Germinal center (tissue), 1 donor: ENCODE results near the gene PDLIM5.

ENCODE experiments used
- DNase-seq: peaks from one replicate; pipeline ENCODE4 v3.0.0; 2012; ENCODE audit warnings: mixed read lengths, low spot score

The PDLIM5 gene

GRCh38 chr4:94559351-94559806 lies 107.6 kb downstream of the PDLIM5 start:
- no peak for DNase-seq

- no peak for DNase-seq
Measured at GRCh38 chr4:94561249-94562024, 109.7 kb downstream of the PDLIM5 start.

- DNase-seq = no peak
Measured at GRCh38 chr4:94562285-94562684, 110.5 kb downstream of the PDLIM5 start.

- no peak for DNase-seq
Measured at GRCh38 chr4:94564252-94564651, 112.5 kb downstream of the PDLIM5 start.

- no peak for DNase-seq
Measured at GRCh38 chr4:94566420-94566819, 114.7 kb downstream of the PDLIM5 start.

DNA sequence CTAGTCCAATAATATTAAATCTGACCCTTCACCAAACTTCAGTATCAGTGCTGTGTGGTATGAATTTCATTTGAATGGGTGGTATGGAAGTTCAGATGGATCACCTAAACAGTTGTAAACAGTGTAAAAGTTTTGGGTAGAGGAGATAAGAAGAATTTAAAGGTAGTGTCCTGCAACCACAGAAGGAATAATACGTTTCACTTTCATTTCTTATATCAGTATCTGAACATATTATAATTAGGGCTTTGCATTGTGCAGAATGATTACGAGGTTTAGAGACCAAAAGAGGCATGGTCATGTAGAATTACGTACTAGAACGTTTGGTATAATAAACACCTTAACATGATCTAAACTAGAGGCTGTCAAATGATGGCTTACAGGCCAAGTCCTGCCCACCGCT lies 116.1 kb downstream of the PDLIM5 start:
- no peak for DNase-seq

DNA sequence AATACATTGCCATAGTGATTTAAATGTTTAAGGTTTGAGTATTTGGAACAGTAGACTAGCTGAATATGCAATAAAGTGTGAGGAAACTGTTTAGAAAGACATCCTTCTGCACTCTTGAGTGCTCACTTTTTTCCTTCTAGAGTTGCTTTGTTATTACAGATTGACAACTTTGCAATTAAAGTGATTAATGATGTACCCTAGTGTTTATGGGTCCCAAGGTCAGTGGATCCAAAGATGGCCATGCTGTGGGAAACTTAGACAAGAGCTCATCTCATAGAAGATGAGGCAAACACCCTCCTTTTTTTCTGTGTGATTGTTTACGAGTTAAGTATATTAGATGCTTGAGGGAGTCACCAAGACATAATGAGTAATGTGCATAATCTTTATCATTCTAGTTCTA lies 118.8 kb downstream of the PDLIM5 start:
- DNase-seq = no peak

DNA sequence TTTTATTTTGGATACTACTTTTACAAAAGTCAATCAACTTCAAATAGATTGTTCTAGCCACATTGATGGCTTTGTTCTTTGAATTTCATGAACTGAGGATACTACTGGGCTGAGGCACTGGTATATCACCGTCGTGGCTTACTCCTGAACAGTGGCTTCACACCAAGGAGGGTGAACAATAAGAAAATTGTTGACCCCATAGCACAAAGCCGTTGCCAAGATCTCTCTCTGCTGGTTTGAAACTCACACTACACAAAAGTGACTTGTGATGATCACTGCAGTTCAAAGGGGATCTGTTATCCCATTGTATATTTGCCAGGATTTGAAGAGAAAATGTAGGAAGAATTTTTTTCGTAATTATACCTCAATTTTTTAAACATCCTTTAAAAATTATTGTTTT lies 119.6 kb downstream of the PDLIM5 start:
- no peak for DNase-seq

DNA sequence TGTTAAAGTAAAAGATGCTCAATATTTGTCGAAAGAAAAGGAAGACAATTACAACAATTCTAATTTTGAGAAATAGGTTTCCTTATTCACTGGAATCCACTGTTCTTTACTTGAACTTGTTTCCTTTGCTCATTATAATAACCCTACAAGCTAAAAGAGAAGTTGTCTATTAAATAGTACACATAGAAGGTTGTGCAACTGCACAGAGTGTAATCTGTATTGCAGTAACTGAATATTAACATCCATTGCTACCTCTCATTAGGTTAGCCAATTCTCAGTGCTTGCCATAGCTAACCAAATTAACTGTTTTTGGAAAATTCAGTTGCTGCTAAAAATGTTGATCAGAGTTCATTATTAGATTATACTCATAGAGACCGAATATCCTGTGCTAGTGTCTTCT lies 120.0 kb downstream of the PDLIM5 start:
- no peak for DNase-seq

GRCh38 chr4:94574050-94574449 lies 122.3 kb downstream of the PDLIM5 start:
- DNase-seq = no peak

GRCh38 chr4:94574616-94575015 lies 122.9 kb downstream of the PDLIM5 start:
- DNase-seq = no peak

- no peak for DNase-seq
Measured at GRCh38 chr4:94575652-94576051, 123.9 kb downstream of the PDLIM5 start.

DNA sequence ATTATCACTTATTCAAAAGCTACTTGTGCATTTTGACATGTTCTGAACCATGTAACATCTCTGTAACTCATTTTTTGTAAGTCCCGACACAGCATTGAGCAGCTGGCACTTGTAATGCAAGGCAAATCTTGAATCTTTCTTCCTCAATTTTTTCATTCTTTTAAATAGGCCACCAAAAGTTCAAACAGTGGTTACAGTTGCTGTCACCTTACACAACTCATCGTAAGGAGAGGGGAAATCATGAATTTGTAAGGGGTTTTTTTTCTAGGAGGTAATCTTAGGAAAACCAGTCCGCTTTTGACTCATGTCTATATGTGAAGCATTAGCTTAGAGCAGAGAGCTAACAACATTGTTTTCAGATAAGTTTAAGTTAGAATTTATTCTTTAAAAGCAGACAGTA lies 124.5 kb downstream of the PDLIM5 start:
- no peak for DNase-seq

- no peak for DNase-seq
Measured at GRCh38 chr4:94577136-94577535, 125.4 kb downstream of the PDLIM5 start.

- DNase-seq = no peak
Measured at GRCh38 chr4:94578195-94578594, 126.5 kb downstream of the PDLIM5 start.

GRCh38 chr4:94581766-94582165 lies 130.0 kb downstream of the PDLIM5 start:
- DNase-seq = no peak

GRCh38 chr4:94582517-94582916 lies 130.8 kb downstream of the PDLIM5 start:
- DNase-seq = no peak

GRCh38 chr4:94583914-94584641 lies 132.3 kb downstream of the PDLIM5 start:
- DNase-seq = no peak

GRCh38 chr4:94588896-94589693 lies 137.4 kb downstream of the PDLIM5 start:
- no peak for DNase-seq

DNA sequence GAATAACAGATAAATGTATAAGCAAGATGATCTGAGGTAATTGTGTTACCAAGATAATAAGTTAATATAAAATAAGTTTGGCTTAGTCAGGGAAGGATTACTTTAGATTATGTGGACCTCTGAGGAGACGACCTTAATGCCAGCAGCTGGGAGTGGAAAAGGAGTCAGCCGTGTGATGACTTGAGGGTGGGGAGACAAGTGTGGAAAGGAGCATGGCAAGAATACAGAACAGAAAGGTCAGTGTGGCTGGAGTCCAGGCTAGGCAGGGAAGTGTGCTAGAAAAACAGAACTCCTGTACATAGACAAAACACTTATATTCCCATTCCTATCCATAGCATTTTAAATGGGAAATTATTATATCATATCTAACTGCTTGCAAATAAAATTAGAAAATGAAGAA lies 138.8 kb downstream of the PDLIM5 start:
- DNase-seq = no peak

GRCh38 chr4:94591289-94591688 lies 139.5 kb downstream of the PDLIM5 start:
- no peak for DNase-seq

- no peak for DNase-seq
Measured at GRCh38 chr4:94595013-94595412, 143.3 kb downstream of the PDLIM5 start.
